Smooth muscle cell (in vitro differentiated cells): ENCODE data around the gene PTDSS2. TPM values are rescaled to one million over a fixed set of nuclear protein-coding genes. Genes with fewer than 3 reads are reported as not detected.
"Not testable (repeated sequence)": the region's sequence is repeated elsewhere in the genome, so short reads cannot be mapped to it uniquely, and the experiment has no call there.

Experiments
- DNase-seq: peaks from one replicate; lab custom pipeline; 2025; ENCODE audit not compliant: unreplicated experiment; lab: John Stamatoyannopoulos, UW
- H2AFZ ChIP-seq: fragments of 200-600 bp; sonication (generic); 2 replicates; pipeline ENCODE4 v1.6.0; 2016; ENCODE audit warnings: antibody characterized with exemption, low read depth, mild to moderate bottlenecking
- H3F3A ChIP-seq: fragments of 200-600 bp; sonication (generic); 2 replicates; pipeline ENCODE4 v1.6.0; 2017; ENCODE audit warnings: antibody characterized with exemption, low read depth
- H3K27ac ChIP-seq: fragments of 200-600 bp; sonication (generic); 2 replicates; pipeline ENCODE4 v1.5.1; 2016; ENCODE audit warnings: low read depth, mild to moderate bottlenecking
- H3K27me3 ChIP-seq: fragments of 200-600 bp; sonication (generic); 2 replicates; pipeline ENCODE4 v1.6.1; 2016; ENCODE audit warnings: low read depth, mild to moderate bottlenecking
- H3K36me3 ChIP-seq: fragments of 200-600 bp; sonication (generic); 2 replicates; pipeline ENCODE4 v1.5.1; 2016; ENCODE audit warnings: low read depth
- H3K4me1 ChIP-seq: fragments of 200-600 bp; sonication (generic); 2 replicates; pipeline ENCODE4 v1.5.1; 2016; ENCODE audit warnings: low read depth
- H3K4me2 ChIP-seq: fragments of 200-600 bp; sonication (generic); 2 replicates; pipeline ENCODE4 v1.6.0; 2016; ENCODE audit warnings: mild to moderate bottlenecking
- H3K4me3 ChIP-seq: fragments of 200-600 bp; sonication (generic); 2 replicates; pipeline ENCODE4 v1.5.1; 2016; ENCODE audit warnings: mild to moderate bottlenecking
- H3K79me2 ChIP-seq: fragments of 200-600 bp; sonication (generic); 2 replicates; pipeline ENCODE4 v1.6.0; 2016; ENCODE audit warnings: low read depth, mild to moderate bottlenecking
- H3K9ac ChIP-seq: fragments of 200-600 bp; sonication (generic); 2 replicates; pipeline ENCODE4 v1.6.0; 2016; ENCODE audit warnings: low read depth
- H3K9me3 ChIP-seq: fragments of 200-600 bp; sonication (generic); replicated peaks from 2 replicates; pipeline ENCODE4 v1.5.1; 2016; ENCODE audit warnings: low read depth
- H4K20me1 ChIP-seq: fragments of 200-600 bp; sonication (generic); 2 replicates; pipeline ENCODE4 v1.6.0; 2016; ENCODE audit warnings: low read depth
- WGBS: methylation state at CpG from one replicate; pipeline ENCODE4 v1.1.7; 2016; ENCODE audit warnings: low lambda C conversion rate; 5-methylcytosine and 5-hydroxymethylcytosine counted together
- polyA plus RNA-seq: library from polyadenylated mRNA; unstranded; fragments of >200 nt; fragmentation: Nextera tagmentation; extraction: Ambion mirVana; gene quantifications from 2 replicates; pipeline ENCODE4 v1.2.1, GENCODE V29; 2016
- total RNA-seq: library from RNA; depleted of rRNA; stranded (reverse); fragments of >200 nt; gene quantifications from 2 replicates; pipeline ENCODE4 v1.2.3, GENCODE V29; 2014
- TF ChIP-seq, protein P1 (sequence below): fragments of 200-600 bp; sonication (generic); IDR thresholded peaks from 2 replicates; pipeline ENCODE4 v1.5.1; 2017; ENCODE audit warnings: borderline replicate concordance, mild to moderate bottlenecking, antibody characterized with exemption; ENCODE audit not compliant: insufficient read depth, poor library complexity, severe bottlenecking

Gene PTDSS2
- total and polyA plus RNA-seq, 2 experiments from 2014 or later = 15.2 to 25.2 TPM

DNA sequence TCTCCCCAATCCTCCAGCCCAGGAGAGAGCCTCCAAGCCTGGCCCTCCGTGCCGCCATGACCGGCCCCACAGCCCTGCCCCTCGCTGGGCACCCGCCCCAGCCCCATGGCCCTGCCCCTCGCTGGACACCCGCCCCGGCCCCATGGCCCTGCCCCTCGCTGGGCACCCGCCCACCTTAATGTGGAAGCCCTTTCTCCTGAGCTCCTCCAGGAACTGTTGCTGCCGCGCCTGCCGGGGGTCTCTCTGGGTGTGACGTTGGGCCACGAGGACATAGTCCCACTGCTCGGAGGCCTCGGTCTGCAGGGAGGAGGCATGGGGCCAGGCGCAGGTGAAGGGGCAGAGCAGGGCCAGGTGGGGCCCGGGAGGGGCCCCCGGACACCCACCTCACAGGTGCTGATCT is 16.4 kb upstream of the PTDSS2 start:
- Histone ChIP-seq H3K9me3 (no peaks in the 10 kb centered on the region), H3K27ac (no peak overlapping the region), H3K36me3 (no peaks in the 10 kb centered on the region), H3K4me1 (no peaks in the 10 kb centered on the region), H4K20me1 (no peaks in the 10 kb centered on the region), H3K79me2 (no peaks in the 10 kb centered on the region), H3K4me3 (no peak overlapping the region), H3F3A (no peaks in the 10 kb centered on the region), H2AFZ (no peak overlapping the region), H3K27me3 (no peaks in the 10 kb centered on the region), H3K4me2 (no peak overlapping the region), H3K9ac (no peak overlapping the region)
- 87% methylated on average over 14 of the region's 20 CpGs for WGBS
- TF ChIP-seq, protein P1, sequence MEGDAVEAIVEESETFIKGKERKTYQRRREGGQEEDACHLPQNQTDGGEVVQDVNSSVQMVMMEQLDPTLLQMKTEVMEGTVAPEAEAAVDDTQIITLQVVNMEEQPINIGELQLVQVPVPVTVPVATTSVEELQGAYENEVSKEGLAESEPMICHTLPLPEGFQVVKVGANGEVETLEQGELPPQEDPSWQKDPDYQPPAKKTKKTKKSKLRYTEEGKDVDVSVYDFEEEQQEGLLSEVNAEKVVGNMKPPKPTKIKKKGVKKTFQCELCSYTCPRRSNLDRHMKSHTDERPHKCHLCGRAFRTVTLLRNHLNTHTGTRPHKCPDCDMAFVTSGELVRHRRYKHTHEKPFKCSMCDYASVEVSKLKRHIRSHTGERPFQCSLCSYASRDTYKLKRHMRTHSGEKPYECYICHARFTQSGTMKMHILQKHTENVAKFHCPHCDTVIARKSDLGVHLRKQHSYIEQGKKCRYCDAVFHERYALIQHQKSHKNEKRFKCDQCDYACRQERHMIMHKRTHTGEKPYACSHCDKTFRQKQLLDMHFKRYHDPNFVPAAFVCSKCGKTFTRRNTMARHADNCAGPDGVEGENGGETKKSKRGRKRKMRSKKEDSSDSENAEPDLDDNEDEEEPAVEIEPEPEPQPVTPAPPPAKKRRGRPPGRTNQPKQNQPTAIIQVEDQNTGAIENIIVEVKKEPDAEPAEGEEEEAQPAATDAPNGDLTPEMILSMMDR = no peak
- no peak for DNase-seq

DNA sequence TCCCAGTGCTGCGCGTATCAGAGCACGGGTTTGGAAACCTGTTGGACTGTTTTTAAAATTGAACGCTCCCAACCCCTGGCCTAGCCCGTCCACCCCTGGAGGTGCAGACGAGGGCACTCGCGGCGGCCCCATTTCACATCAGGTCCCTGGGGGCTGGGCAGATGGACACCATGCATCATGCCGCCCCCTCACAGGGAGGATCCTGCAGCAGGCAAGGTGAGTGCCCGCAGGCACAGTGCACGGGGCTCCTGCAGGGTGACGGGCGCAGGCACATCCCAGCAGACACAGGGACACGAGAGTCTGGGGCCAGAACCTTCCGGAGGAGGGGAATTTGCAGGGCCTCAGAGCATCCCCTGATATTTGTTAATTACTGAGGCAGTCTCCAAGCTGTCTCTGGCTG is 15.6 kb upstream of the PTDSS2 start:
- no peaks in the 10 kb centered on the region for H4K20me1 ChIP-seq
- H3F3A ChIP-seq = no peaks in the 10 kb centered on the region
- no peak overlapping the region for H3K27ac ChIP-seq
- no peak overlapping the region for H3K4me2 ChIP-seq
- TF ChIP-seq, protein P1 = no peak
- H3K9me3 ChIP-seq = no peaks in the 10 kb centered on the region
- H3K4me1 ChIP-seq = no peaks in the 10 kb centered on the region
- H3K36me3 ChIP-seq = no peaks in the 10 kb centered on the region
- no peak overlapping the region for H3K4me3 ChIP-seq
- H3K9ac ChIP-seq = no peak overlapping the region
- no peak for DNase-seq
- WGBS = 93% methylated on average over 16 of the region's 16 CpGs
- H3K79me2 ChIP-seq = no peaks in the 10 kb centered on the region
- no peaks in the 10 kb centered on the region for H3K27me3 ChIP-seq
- H2AFZ ChIP-seq = no peak overlapping the region

DNA sequence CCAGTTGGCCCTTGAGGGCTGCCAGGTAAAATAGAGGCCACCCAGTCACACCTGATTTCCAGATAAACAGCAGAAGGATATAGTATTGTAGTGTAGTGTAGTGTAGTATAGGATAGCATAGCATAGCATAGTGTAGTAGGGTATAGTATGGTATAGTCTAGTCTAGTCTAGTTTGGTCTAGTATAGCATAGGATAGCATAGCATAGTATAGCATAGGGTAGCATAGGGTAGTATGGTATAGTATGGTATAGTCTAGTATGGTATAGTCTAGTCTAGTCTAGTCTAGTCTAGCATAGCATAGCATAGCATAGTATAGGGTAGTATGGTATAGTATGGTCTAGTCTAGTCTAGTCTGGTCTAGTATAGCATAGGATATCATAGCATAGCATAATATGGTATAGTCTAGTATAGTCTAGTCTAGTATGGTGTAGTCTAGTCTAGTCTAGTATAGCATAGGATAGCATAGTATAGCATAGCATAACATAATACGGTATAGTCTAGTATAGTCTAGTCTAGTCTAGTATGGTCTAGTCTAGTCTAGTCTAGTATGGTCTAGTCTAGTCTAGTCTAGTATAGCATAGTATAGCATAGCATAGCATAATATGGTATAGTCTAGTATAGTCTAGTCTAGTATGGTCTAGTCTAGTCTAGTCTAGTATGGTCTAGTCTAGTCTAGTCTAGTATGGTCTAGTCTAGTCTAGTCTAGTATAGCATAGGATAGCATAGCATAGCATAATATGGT is 14.9 kb upstream of the PTDSS2 start:
- not testable (repeated sequence) for H3F3A ChIP-seq, H3K9ac ChIP-seq, H3K27me3 ChIP-seq, H2AFZ ChIP-seq, H3K27ac ChIP-seq, H3K9me3 ChIP-seq, H3K4me3 ChIP-seq, H3K4me2 ChIP-seq, H3K4me1 ChIP-seq, H3K79me2 ChIP-seq, H3K36me3 ChIP-seq, H4K20me1 ChIP-seq, DNase-seq
- 100% methylated on average over 1 of the region's 1 CpG for WGBS

DNA sequence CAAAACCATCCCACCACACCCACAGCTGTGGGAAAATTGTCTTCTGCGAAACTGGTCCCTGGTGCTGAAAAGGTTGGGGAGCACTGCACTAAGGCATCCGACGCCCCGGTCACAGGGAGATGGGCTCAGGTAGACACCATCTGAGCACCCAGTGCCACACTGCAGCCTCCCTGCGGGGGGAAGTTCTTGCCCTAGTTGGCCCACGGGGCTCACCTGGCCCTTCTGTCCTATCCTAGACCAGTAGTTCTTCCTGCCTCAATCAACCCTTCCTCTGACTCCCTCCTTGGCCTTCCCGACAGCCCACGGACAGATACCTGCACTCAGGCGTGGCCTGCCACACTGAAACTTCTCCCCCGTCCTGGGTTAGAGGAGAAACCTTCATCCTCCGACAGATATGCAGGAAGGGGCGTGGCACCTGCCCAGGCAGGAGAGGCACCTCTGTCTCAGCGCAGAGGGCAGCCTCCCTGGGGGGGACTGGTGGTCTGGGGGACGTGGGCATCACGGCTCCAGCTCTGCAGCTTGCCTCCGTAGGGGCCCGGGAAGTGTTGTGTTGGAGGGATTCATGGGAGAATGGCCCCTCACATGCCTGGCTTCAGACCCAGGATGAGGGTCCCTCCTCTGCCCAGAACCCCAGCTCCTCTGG is 12.7 kb upstream of the PTDSS2 start:
- H3K9me3 ChIP-seq = no peaks in the 10 kb centered on the region
- TF ChIP-seq, protein P1 = no peak
- H2AFZ ChIP-seq = no peak overlapping the region
- no peak overlapping the region for H3K4me2 ChIP-seq
- WGBS = 88% methylated on average over 17 of the region's 17 CpGs
- no peak overlapping the region for H3K9ac ChIP-seq
- H4K20me1 ChIP-seq = no peaks in the 10 kb centered on the region
- no peak overlapping the region for H3K27ac ChIP-seq
- H3K36me3 ChIP-seq = no peaks in the 10 kb centered on the region
- DNase-seq = no peak
- no peaks in the 10 kb centered on the region for H3K79me2 ChIP-seq
- no peaks in the 10 kb centered on the region for H3K4me1 ChIP-seq
- H3K4me3 ChIP-seq = no peak overlapping the region
- H3F3A ChIP-seq = no peaks in the 10 kb centered on the region
- H3K27me3 ChIP-seq = no peaks in the 10 kb centered on the region
